NCI-H1694 treated with DMSO at 0.1 percent for 48 hours (cell line): ENCODE data around the gene SUOX.
"Not testable (repeated sequence)": the region's sequence is repeated elsewhere in the genome, so short reads cannot be mapped to it uniquely, and the experiment has no call there.

Experiments used
- DNase-seq: peaks from one replicate; lab custom pipeline; 2025; lab: John Stamatoyannopoulos, UW

SUOX gene

DNA sequence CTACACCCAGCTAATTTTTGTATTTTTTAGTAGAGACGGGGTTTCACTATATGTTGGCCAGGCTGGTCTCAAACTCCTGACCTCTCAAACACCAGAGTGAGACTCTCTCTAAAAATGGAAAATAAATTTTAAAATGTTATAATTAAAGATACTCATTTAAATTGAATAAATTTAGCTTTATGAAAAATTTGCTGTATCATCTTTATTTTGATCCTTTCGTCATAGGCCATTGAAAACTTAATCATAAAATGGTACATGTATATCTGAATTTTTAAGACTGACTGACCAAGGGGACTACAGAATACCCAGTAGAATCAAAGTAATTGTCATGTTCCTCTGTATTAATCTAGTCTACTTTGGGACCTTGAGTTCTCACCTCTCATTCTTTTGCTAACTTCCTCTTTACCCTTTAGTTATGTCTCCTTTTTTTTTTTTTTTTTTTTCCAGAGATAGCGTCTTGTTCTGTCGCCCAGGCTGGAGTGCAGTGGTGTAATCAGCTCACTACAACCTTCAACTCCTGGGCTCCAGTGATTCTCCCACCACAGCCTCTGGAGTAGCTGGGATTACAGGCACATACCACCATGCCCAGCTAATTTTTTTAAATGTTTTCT lies 13.7 kb upstream of the SUOX start:
- no peak for DNase-seq

DNA sequence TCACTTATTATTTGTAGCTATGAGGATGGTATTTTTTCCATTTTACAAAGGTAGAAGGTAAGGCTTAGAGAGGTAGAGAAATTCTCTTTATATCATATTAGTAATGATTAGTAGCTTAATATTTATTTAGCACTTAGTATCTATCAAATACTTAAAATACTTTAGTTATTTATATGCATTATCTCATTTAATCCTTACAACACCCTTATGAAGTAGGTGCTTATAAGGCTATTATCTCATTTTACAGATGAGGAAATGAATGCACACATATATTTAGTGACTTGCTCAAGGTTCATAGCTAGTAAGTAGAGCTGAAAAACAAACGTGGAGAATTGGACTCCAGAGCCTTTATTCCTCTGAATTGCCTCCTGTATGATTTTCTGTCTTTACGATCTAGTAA lies 12.2 kb upstream of the SUOX start:
- no peak for DNase-seq

DNA sequence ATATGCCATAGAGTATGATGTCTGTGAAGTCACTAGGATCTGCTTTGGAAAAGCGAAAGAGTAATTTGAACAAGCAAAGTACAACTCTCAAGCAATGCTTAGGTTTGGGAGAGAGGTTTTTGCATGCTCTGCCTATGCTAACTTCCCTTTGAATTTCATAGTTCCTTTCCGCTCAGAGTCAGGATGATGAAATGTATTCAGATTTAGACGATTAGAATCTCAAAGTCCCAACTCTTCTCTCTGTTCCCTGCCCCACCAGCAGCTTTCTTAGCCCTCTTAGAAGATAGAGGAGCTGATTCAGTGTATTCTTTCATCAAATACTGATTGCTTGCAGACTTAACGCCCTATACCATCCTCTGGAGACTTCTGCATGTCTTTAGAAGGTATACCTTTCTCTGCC lies 11.7 kb upstream of the SUOX start:
- DNase-seq = no peak

DNA sequence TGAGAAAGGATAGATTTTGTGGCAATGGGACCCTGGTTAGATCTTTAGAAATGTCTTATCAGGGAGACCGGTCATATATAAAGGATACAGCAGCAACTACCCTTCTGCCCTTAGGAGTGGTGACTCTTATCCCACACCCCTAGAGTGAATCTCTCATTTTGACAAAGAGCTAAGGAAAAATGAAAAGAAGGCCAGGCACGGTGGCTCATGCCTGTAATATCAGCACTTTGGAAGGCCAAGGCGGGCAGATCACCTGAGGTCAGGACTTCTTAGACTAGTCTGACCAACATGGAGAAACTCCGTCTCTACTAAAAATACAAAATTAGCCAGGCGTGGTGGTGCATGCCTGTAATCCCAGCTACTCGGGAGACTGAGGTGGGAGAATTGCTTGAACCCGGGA lies 11.1 kb upstream of the SUOX start:
- not testable (repeated sequence) for DNase-seq

DNA sequence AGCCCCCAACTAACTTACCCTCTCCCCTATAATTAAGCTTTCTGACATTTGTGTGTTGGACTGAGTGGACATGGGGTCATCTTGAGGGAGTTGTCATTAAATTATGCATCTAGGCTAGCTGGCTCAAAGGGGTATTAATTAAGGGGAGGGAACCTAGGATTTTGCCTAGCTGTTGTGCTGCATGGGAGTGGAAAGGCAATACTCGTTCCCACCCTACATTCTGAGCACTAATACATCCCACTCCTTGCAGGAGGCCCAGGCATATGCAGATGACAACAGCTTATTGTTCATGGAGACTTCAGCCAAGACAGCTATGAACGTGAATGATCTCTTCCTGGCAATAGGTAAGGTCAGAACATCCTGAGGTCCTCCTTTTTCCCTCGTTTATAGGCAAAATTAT lies 6.0 kb upstream of the SUOX start:
- no peak for DNase-seq

DNA sequence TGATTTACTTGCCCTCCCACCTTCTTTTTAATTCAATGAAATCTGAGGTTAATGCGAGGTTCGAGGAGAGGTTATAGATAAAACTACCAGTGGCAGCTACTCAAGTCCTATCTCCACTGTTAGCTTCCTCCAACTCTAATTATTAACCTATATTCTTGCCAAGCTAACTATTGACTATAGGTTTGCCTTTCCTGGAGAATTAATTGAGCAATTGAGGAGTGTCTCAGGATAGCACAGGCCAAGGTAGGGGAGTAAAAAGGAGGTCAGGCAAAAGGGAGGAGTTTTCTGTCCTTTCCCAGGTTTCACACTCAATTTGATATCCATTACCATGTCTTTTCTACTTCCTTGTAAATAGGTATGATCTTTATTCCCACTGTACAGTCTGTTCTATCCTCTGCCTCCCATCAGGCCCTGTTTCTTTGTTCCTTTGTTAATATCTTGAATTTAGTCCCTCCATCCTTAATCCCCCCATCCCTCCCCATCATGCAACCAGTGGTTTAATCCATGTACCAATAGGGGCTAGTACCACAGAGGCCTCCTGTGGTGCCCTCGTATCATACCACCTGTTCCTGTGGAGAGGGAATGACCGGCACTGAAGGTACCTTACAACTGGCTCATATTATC lies 3.7 kb upstream of the SUOX start:
- DNase-seq = no peak

DNA sequence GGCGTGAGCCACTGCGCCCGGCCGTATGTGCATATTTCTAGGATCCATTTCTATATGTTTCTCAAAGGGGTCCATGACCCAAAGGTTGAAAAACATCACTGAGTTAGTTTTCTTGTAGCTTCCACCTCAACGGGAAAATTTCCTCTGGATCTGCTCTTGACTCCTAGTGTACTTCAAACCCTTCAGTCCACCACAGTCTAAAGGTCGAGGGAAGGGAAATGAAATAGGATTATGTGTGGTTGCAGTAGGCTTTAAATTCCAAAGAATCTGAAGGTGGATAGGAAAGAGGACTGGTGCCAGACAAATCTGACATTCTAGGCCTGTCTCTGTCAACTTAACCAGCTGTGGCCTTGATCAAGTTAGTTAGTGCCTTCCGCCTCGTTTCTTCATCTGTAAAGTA lies 1.7 kb upstream of the SUOX start:
- no peak for DNase-seq

DNA sequence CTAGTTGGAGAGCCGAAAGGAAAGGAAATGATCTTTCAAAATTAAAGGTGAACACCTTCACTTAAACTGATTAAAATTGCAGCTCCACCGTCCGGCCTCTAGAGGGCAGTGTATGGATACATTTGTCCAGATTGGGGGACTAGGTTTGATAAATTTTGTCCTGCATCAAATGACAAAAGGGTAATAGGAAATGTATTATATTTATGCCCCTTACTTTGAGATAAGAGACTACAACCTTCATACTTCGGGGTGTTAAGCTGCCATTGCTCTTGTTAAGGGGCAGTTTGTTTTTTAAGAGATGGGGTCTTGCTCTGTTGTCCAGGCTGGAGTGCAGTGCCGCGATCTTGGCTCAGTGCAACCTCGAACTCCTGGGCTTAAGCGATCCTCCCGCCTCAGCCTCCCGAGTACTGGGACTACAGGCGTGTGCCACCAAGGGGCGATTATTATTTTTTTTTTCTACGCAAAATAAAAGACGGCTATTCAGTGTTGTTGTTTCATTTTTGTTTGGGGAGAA lies 818 bp upstream of the SUOX start:
- DNase-seq = peak; percentile 27

DNA sequence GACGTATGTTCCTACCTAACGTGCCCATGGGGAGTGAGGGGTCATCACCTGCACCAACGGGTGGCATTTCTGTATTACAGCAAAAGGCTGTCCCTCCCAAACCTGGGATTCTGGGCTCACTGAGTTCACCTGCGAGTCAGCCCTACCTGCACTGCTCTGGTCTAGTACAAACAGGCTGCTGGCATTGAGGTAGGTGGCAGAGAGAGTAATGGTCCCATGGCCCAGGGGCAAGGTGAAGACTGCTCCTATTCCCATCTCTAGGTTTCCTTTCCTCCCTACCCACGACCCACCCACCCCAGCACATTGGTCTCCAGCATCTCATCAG lies 421 bp downstream of the SUOX start:
- no peak for DNase-seq

DNA sequence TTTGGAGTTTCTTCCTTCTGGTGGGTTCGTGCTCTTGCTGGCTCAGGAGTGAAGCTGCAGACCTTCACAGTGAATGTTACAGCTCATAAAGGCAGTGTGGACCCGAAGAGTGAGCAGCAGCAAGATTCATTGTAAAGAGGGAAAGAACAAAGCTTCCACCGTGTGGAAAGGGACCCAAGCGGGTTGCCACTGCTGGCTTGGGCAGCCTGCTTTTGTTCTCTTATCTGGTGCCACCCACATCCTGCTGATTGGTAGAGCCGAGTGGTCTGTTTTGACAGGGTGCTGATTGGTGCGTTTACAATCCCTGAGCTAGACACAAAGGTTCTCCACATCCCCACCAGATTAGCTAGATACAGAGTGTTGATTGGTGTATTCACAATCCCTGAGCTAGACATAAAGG lies 2.4 kb downstream of the SUOX start:
- not testable (repeated sequence) for DNase-seq

DNA sequence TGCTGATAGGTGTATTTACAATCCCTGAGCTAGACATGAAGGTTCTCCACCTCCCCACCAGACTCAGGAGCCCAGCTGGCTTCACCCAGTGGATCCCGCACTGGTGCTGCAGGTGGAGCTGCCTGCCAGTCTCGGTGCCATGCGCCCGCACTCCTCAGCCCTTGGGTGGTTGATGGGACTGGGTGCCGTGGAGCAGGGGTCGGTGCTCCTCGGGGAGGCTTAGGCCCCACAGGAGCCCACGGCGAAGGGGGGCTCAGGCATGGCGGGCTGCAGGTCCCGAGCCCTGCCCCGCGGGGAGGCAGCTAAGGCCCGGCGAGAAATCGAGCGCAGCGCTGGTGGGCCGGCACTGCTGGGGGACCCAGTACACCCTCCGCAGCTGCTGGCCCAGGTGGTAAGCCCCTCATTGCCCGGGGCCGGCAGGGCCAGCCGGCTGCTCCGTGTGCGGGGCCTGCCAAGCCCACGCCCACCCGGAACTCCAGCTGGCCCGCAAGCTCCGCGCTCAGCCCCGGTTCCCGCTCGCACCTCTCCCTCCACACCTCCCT lies 3.0 kb downstream of the SUOX start:
- DNase-seq = not testable (repeated sequence)

DNA sequence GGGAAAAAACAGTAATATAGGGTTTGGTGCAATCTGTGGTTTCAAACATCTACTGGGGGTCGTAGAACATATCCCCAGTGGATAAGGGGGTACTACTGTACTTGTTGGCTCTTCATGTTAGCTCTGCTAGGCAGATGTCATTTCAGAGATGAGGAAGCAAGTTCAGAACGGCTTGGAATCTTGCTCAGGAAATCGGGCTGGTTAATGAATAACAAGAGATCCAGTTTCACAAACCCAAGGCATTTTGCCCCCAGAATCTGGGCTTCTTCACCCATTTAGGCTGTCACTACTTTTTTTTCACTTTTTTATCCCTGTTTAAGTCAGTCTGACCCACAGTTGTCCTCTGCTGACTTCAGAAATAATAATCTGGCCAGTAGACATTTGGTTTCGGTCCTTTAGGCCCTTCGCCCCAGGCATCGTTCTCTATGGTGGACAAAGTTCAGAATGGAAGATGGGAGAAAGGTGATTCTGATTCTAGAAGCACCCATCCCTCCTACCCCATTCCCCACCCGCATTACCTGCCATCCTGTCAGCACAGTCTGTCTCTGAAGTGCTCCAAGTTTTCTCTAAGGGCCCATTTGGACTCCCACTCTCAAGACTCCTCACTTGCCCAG lies 4.5 kb downstream of the SUOX start:
- DNase-seq = no peak

DNA sequence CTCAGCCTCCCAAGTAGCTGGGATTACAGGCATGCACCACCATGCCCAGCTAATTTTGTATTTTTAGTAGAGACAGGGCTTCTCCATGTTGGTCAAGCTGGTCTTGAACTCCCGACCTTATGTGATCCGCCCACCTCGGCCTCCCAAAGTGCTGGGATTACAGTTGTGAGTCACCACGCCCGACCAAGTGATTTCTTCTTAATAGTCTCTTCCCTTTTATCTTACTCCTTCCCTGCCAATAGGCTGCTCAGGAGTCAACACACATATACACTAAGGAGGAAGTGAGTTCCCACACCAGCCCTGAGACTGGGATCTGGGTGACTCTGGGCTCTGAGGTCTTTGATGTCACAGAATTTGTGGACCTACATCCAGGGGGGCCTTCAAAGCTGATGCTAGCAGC lies 6.3 kb downstream of the SUOX start:
- not testable (repeated sequence) for DNase-seq

DNA sequence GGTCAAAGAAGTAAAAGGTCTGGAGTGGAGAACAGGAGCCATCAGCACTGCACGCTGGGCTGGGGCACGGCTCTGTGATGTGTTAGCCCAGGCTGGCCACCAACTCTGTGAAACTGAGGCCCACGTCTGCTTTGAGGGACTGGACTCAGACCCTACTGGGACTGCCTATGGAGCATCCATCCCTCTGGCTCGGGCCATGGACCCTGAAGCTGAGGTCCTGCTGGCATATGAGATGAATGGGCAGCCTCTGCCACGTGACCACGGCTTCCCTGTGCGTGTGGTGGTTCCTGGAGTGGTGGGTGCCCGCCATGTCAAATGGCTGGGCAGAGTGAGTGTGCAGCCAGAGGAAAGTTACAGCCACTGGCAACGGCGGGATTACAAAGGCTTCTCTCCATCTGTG lies 7.1 kb downstream of the SUOX start:
- no peak for DNase-seq

DNA sequence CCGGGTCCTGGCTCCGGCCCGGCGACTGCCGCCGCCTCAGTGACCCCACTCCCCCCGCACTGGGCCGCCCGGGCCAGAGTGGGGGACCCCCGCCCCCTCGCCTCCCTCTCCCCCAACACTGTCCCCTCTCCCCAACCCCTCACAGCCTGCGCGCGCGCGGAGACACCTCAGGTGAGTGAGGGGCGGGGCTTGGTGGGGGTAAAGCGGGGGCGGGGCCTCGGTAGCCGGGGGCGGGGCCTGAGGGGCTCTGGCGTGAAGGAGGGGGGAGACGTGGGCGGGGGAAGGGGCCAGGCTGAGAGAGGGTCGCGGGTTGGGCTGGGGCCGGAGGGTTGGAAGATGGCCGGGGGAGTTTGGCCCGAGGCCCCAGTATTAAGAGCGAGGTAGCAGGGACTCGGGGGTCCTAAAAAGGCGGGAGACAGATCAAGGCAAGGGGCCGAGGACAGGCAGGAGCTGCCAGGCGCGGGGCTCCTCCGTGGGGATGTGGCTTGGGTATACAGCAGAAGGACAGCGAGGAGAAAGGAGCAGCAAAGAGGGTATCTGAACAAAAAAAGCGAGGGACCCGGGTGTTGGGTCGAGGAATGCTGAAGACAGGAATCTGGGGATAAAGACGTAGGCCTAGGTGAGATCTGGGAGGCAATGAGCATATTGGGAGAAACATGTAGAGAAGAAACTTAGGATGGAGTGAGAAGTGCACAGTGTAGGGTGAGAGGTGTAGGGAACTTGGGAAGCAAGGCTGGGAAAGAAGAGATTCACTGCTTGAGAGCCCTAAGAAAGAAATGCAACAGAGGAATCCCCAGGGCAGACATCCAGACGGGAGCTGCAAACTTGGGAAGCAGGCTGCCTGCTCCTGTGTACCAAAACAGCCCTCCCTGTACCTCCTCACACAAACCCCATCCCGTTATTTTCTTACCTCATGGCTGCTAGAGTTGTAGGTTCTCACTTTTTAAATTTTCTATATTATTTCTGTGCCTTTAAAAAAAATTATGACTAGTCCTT lies 10.8 kb downstream of the SUOX start:
- no peak for DNase-seq

DNA sequence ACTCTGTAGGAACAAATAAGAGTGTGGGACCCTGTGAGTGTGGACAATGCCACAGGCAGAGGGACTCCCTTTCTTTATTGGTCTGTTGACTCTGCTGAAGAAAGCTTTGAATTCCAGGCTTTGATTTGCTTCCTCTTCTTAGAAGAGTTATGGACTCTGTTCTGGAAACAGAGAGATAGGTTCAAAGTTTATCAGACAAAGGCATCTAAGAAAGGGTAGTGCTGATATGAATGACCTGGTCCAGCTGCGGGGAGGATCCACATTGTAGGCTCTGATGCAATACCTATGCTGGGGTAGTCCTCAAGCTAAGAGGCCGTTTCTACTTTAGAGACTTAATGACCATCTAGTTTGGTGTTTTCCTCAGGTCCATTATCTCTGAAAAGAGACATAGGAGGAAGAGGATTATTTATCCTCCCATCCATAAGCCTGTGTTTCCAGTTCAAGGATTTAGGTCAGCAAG lies 13.1 kb downstream of the SUOX start:
- DNase-seq = no peak

DNA sequence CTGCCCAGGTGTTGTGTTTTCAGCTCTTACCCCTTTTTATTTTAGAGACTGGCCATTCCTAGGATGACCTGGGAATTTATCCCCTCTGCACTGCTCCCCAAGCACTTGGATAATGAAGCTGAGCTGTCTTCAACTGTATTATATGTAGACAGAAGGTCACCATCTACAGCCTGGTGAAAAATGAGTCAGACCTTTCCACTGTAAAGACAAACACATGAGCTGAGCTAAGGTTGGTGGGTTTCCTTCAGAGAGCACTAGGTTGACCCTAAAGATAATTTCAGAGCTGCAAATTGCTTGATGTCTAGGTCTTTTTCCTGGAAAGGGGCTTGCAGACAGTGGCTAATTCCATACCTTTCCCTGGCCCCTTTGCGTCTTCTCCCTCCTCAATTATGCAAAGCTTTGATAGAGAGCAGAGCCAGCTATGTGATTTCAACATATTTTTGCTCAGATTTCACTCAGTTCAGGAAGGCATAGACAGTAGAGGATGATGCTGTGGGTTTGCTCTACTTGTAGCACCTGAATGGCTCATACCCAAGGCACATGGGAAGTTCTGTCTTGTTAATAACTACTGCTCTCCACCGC lies 14.5 kb downstream of the SUOX start:
- DNase-seq = no peak

DNA sequence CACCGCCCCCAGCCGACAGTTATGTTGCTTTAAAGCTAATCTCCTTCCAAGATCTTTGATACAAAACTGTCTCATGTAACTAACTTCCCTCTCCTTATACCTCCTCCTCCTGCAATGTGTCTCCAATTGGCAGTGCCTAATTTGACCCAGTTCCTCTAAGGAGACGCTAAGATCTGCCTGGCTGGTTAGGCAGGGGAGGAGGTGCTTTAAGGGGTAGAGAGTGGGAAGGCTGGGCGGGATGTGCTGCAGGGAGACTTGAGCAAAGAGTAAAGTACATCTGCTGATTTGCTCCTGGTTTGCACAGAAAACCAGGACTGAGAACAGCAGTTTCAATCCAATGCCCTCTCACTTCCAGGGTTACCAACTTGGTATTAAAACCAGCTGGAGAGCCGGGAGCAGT lies 16.4 kb downstream of the SUOX start:
- no peak for DNase-seq

DNA sequence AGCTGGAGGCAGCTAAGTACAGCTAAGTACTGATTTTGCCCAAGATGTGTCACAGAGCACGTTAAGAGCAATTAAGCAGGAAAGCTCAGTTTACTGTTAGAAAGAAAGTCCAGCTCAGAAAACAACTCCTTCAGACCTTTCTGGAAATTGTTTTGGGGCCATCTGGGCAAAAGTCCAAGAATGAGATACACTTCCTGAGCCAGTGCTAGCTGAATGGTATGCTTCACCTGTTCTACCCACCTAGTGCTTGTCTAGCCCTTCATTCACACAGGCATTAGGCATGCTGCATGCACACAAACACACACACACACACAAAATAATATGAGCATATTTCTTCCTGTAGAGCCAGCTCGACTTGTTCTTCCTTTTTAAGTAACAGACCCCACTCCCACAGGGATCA lies 17.1 kb downstream of the SUOX start:
- no peak for DNase-seq

DNA sequence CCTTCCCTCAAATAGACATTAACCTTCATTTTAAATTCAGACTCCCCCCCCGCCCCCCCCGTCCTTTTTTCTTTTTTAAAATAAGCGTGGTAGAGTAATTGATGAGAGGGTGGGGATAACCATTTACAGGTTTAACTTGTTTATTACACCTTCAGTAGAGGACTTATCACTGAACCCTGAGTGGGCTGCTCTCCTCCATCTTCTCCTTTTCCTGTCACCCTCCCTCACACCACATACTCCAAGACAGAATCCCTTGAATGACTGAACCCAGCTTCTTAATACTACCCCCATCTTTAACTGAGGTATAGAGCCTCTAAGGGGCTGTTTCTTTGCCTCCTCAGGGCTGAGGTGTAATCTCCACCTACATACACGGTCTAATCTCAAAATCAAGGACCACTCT lies 20.1 kb downstream of the SUOX start:
- no peak for DNase-seq

DNA sequence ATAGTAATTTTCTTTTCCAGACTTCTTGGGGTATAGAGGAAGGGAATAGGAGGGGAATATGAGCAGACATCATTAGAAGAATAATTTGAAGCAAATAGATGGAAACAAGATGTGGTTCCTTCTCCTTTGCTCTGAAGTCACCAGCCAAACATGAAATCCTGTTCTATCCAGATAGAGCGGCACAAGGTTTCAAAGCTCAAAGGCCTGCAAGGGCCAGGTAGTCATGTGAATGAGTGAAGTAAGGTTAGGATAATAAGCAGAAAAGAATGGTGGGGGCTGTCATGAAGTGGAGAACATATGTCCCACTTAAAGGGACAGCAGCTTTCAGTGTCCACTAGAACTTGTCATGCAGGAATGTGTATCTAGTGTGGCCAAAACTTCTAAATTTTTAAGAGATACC lies 21.3 kb downstream of the SUOX start:
- no peak for DNase-seq
